DOHH2 (cell line): ENCODE results near the gene DDAH2.

Experiments
- H3F3A ChIP-seq: fragments of 200-600 bp; sonication (generic), shearing (Covaris generic); 2 replicates; pipeline ENCODE4 v1.6.0; 2016; ENCODE audit warnings: antibody characterized with exemption, mild to moderate bottlenecking; ENCODE audit not compliant: control insufficient read depth, insufficient read depth
- H3K27ac ChIP-seq: fragments of 200-600 bp; sonication (generic); 2 replicates; pipeline ENCODE4 v1.5.1; 2014; ENCODE audit warnings: low read depth, mild to moderate bottlenecking, low read length, moderate library complexity
- H3K27me3 ChIP-seq: fragments of 200-600 bp; sonication (generic); 2 replicates; pipeline ENCODE4 v1.6.1; 2014; ENCODE audit warnings: mild to moderate bottlenecking, low read length, mixed read lengths; ENCODE audit not compliant: control insufficient read depth
- H3K36me3 ChIP-seq: fragments of 200-600 bp; sonication (generic); 2 replicates; pipeline ENCODE4 v1.6.1; 2014; ENCODE audit warnings: mild to moderate bottlenecking, low read length, moderate library complexity, mixed read lengths; ENCODE audit not compliant: control insufficient read depth
- H3K4me1 ChIP-seq: fragments of 200-600 bp; sonication (generic); 2 replicates; pipeline ENCODE4 v1.6.1; 2014; ENCODE audit warnings: mild to moderate bottlenecking, low read length, mixed read lengths; ENCODE audit not compliant: control insufficient read depth
- H3K4me2 ChIP-seq: fragments of 200-600 bp; sonication (generic); 2 replicates; pipeline ENCODE4 v1.6.0; 2014; ENCODE audit warnings: mild to moderate bottlenecking, low read length, moderate library complexity
- H3K4me3 ChIP-seq: fragments of 200-600 bp; sonication (generic); 2 replicates; pipeline ENCODE4 v1.5.1; 2014; ENCODE audit warnings: mild to moderate bottlenecking, low read length, mixed read lengths
- H3K79me2 ChIP-seq: fragments of 200-600 bp; sonication (generic); 2 replicates; pipeline ENCODE4 v1.6.1; 2014; ENCODE audit warnings: mild to moderate bottlenecking, low read length, mixed read lengths; ENCODE audit not compliant: control insufficient read depth
- H3K9me2 ChIP-seq: fragments of 200-600 bp; sonication (generic); replicated peaks from 2 replicates; pipeline ENCODE4 v1.6.1; 2014; ENCODE audit warnings: mild to moderate bottlenecking, low read length, mixed read lengths; ENCODE audit not compliant: control insufficient read depth
- H3K9me3 ChIP-seq: fragments of 200-600 bp; sonication (generic); 2 replicates; pipeline ENCODE4 v1.6.1; 2014; ENCODE audit warnings: antibody characterized with exemption, low read length, mixed read lengths; ENCODE audit not compliant: control insufficient read depth, insufficient read depth
- H4K20me1 ChIP-seq: fragments of 200-600 bp; sonication (generic); 2 replicates; pipeline ENCODE4 v1.6.0; 2014; ENCODE audit warnings: low read depth, mild to moderate bottlenecking, antibody characterized with exemption, low read length, moderate library complexity; ENCODE audit not compliant: control insufficient read depth, insufficient read depth
- CTCF ChIP-seq: fragments of 200-600 bp; sonication (generic); IDR thresholded peaks from one replicate; pipeline ENCODE4 v1.5.1; 2014; ENCODE audit warnings: antibody characterized with exemption, mild to moderate bottlenecking, low read depth, low read length; ENCODE audit not compliant: poor library complexity, severe bottlenecking
- EZH2phosphoT487 ChIP-seq: fragments of 200-600 bp; sonication (generic); IDR thresholded peaks from 2 replicates; pipeline ENCODE4 v1.6.1; 2017; ENCODE audit warnings: borderline replicate concordance, mild to moderate bottlenecking, antibody characterized with exemption, low read length, moderate library complexity, mixed read lengths

DDAH2 gene

DNA sequence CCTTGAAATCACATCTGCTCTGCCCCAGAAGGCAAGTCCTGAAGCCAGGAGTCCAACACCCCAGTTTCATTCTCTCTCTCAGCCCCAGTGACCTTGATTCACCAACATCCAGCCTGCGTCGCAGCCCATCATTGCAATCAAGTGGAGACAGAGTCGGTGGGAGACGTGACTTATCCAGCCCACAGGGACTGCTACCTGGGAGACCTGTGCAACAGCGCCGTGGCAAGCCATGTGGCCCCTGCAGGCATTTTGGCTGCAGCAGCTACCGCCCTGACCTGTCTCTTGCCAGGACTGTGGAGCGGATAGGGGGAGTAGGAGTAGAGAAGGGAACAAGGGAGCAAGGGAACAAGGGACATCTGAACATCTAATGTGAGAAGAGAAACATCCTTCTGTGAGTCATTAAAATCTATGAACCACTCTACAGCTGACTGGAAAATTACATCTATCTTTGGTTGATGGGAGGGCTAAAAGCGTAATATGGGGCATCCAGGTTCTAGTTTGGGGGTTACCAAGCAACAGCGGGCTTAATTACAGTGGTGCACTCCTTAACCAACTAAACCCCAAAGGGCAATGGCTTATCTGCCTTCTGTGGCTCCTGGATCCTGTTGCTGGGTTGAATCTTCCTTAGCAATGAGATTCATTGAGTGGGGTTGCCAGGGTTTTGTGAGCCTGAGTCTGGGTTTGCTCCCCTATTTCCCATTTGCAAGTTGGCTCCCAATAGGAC is 11.4 kb downstream of the DDAH2 start:
- Histone ChIP-seq H3K27me3 (peaks cover 29% of the 10 kb centered on the region), H3K4me1 (no peaks in the 10 kb centered on the region), H3K9me2 (no peaks in the 10 kb centered on the region), H3K4me2 (no peak overlapping the region), H3K36me3 (no peaks in the 10 kb centered on the region), H3K27ac (no peak overlapping the region), H4K20me1 (no peaks in the 10 kb centered on the region), H3K4me3 (no peak overlapping the region), H3F3A (no peaks in the 10 kb centered on the region), H3K79me2 (no peaks in the 10 kb centered on the region), H3K9me3 (no peaks in the 10 kb centered on the region)
- TF ChIP-seq CTCF (no peak), EZH2phosphoT487 (no peak)

DNA sequence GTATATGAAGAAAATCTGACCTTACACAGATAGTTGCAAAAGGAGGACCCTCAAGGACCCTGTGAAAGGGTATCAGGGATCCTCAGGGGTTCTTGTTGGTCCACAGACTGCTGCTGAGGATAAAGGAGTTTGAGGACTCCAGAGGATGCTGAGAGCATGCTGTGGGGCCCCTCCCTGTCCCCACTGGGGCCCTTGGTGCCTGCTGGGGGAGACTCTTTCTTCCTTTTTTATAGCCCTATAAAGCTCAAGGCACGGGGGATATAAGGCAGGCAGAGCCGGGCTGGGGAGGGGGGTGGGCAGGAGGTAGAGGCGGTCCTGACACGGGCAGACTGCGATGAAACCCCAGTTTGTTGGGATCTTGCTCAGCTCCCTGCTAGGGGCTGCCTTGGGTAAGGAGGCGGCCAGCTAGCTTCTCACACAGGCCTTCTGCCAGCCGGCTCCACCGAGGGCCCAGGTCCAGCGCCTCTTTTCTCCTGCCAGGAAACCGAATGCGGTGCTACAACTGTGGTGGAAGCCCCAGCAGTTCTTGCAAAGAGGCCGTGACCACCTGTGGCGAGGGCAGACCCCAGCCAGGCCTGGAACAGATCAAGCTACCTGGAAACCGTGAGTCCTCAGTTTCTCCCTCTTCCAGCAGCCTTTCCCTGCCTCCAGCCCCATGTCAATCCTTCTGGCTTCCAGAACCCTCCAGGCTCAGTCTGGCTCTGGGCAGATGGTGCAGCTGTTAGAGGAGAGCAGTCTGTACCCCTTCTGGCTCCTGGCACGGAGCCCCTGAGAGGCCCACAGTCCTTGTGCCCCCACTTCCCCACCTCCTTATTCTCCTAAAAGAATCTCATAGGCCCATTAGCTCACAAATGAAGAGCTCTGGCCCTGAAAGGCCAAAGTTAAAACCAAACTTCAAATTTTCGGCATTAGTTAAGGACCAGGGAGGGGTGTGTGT is 13.8 kb downstream of the DDAH2 start, which contains the start of gene LY6G6D:
LY6G6D (plus strand) TSS at position 327 of the 937 bp plus-strand sequence; CDS start at position 335, 8 bp downstream.
- no peaks in the 10 kb centered on the region for H4K20me1 ChIP-seq
- no peaks in the 10 kb centered on the region for H3K36me3 ChIP-seq
- H3K27ac ChIP-seq = no peak within 1 kb of the TSS
- no peaks in the 10 kb centered on the region for H3K9me2 ChIP-seq
- no peaks in the 10 kb centered on the region for H3K9me3 ChIP-seq
- H3K27me3 ChIP-seq = peaks cover 42% of the 10 kb centered on the region
- no peak within 1 kb of the TSS for H3K4me3 ChIP-seq
- TF ChIP-seq EZH2phosphoT487 (no peak), CTCF (no peak)
- no peak within 1 kb of the TSS for H3K4me2 ChIP-seq
- no peaks in the 10 kb centered on the region for H3K79me2 ChIP-seq
- no peaks in the 10 kb centered on the region for H3F3A ChIP-seq
- H3K4me1 ChIP-seq = peaks cover 5% of the 10 kb centered on the region; the same call in 1 of the 2 replicates

DNA sequence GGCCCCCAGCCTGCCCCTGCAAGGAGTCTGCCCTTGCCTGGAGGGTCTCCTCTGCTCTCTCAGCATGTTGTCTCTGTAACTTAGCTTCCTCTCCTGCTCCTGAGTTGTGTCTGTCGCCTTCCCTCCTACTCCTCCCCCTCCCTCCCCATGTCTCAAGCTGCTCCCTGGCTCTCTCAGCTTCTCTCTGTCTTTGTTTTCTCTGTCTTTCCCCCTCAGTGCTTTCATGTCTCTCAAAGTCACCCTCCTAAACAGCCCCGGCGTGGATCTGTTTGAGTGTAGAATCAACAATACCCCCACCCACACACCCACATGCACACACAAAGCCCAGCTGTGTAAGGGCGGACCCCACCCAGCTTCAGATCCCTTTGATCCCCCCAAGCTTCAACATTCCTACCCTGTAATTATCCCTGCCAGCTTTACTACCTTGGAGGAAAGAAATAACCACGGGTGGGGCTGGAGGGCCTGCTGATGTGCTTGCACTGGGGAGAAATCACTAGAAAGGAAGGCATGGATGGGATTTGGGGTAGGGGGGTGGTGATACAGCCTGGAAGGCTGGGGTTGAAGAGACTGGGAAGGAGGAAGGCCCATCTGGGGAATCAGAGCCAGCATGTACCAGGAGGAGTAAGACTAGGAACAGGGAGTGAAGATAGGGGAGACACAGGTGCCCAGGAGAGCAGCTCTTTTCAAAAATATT is 15.0 kb downstream of the DDAH2 start:
- Histone ChIP-seq H3F3A (no peaks in the 10 kb centered on the region), H3K36me3 (no peaks in the 10 kb centered on the region), H3K79me2 (no peaks in the 10 kb centered on the region), H3K4me3 (no peak overlapping the region), H3K4me1 (peaks cover 5% of the 10 kb centered on the region; the same call in 1 of the 2 replicates), H3K9me3 (no peaks in the 10 kb centered on the region), H3K9me2 (no peaks in the 10 kb centered on the region), H4K20me1 (no peaks in the 10 kb centered on the region), H3K27ac (no peak overlapping the region), H3K27me3 (peaks cover 47% of the 10 kb centered on the region), H3K4me2 (no peak overlapping the region)
- TF ChIP-seq EZH2phosphoT487 = no peak
- no peak for TF ChIP-seq CTCF
